GM12864 (cell line): Measurements from ENCODE around the gene TRMT10B.
"Not testable (repeated sequence)": the region's sequence is repeated elsewhere in the genome, so short reads cannot be mapped to it uniquely, and the experiment has no call there.

Experiments used
- DNase-seq: peaks from one replicate; pipeline ENCODE4 v3.0.0-alpha.2; 2011; ENCODE audit warnings: low read depth
- H3K4me3 ChIP-seq: 2 replicates; pipeline ENCODE4 v1.5.1; 2011; ENCODE audit warnings: mild to moderate bottlenecking, low read depth, low read length, control low read depth
- TF ChIP-seq, protein P1 (sequence below): IDR thresholded peaks from 2 replicates; pipeline ENCODE4 v1.5.1; 2011; ENCODE audit warnings: low read depth, mild to moderate bottlenecking, moderate library complexity, low read length, control low read depth, inconsistent platforms; ENCODE audit errors: missing control alignments

TRMT10B gene

GRCh38 chr9:37800631-37801286 is 47.2 kb downstream of the TRMT10B start, which contains the start of gene DCAF10:
Gene DCAF10, plus strand, starts transcription at chr9:37800797. Its CDS starts 70 bp downstream, at chr9:37800867.
- peak within 1 kb of the TSS; percentile 64 for H3K4me3 ChIP-seq
- TF ChIP-seq, protein P1, sequence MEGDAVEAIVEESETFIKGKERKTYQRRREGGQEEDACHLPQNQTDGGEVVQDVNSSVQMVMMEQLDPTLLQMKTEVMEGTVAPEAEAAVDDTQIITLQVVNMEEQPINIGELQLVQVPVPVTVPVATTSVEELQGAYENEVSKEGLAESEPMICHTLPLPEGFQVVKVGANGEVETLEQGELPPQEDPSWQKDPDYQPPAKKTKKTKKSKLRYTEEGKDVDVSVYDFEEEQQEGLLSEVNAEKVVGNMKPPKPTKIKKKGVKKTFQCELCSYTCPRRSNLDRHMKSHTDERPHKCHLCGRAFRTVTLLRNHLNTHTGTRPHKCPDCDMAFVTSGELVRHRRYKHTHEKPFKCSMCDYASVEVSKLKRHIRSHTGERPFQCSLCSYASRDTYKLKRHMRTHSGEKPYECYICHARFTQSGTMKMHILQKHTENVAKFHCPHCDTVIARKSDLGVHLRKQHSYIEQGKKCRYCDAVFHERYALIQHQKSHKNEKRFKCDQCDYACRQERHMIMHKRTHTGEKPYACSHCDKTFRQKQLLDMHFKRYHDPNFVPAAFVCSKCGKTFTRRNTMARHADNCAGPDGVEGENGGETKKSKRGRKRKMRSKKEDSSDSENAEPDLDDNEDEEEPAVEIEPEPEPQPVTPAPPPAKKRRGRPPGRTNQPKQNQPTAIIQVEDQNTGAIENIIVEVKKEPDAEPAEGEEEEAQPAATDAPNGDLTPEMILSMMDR, result no peak
- no peak for DNase-seq

DNA sequence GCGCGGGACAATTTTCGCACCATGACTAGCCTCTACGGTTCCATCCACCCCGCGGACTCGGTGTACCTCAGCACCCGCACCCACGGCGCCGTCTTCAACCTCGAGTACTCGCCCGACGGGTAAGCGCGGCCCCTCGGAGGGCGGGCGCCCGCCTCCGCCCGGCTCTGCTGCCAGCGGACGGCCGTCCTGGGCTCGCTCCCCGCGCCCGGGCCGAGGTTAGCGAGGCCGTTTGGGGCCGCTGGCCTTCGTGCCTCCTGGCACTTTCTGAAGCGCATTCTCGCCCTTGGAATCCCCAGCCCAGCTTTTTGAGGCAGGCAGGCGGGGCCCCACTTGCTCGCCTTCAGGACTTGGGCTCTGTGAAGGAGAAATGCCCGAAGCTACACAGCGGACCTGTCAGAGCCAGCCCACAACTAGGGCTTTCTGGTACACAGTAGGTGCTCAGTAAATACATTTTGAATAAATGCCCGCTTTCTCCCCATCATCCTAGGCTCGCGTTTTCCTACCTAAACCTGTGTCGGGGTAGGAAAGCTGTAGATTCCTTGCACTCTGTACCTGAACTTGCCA is 47.8 kb downstream of the TRMT10B start:
- TF ChIP-seq, protein P1, result no peak
- peak overlapping the region; percentile 64 for H3K4me3 ChIP-seq
- no peak for DNase-seq

DNA sequence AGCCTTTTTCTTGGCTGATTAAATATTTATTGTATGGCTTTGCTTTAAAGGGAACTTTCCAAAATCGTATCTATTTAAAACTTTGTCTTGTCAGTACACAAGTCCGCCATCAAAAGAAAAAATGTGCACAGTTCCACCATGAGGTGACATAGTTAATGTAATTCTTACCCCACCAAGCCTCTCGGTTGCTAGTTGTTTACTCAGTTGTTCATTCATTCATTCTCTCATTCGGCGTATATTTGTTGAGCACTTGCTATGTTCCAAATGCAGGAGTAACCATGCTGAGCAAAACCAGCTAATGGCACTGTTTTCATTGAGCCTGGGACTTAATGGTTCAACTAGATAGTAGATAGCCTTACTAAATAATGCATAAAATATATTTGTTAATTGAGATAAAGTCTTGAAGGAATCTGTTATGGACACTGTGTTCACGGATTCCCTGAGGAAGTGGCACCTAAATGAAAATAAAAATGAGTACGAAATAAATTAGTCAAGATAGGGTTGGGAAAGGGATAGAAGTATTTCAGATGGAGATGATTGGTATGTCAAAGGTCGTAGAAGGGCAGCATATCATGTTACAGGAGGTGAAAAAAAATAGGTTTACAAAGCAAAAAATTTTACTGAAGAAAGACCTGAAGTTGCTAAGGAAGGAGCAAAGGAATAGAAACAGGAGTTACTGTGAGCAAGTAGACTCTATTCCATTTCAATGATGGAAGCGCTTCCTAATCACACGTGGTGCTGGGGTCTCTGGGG is 48.5 kb downstream of the TRMT10B start:
- H3K4me3 ChIP-seq, result peak overlapping the region; percentile 64
- TF ChIP-seq, protein P1, result no peak
- no peak for DNase-seq

- TF ChIP-seq, protein P1, result no peak
- no peak overlapping the region for H3K4me3 ChIP-seq
- no peak for DNase-seq
Observed at GRCh38 chr9:37806271-37806670, 52.7 kb downstream of the TRMT10B start.

GRCh38 chr9:37809676-37810075 is 56.1 kb downstream of the TRMT10B start:
- not testable (repeated sequence) for DNase-seq, H3K4me3 ChIP-seq

DNA sequence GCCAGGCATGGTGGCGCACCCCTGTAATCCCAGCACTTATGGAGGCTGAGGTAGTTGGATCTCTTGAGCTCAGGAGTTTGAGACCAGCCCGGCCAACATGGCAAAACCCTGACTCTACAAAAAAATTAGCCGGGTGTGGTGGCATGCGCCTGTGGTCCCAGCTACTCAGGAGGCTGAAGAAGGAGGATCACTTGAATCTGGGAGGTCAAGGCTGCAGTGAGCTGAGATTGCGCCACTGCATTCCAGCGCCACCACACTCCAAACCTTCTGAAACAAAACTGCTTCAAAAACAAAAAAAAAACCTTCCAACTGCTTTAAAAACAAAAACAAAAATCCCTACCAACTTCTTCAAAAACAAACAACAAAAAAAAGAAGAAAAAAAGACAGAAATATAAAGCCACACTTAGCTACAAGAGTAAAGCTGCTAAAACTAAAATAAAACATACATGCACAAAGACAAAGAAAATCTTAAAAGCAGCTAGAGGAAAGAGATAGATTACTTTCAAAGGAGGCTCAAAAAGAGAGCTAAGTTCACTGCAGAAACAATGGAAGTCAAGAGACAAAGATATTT is 58.4 kb downstream of the TRMT10B start:
- TF ChIP-seq, protein P1, result no peak
- DNase-seq, result no peak
- no peak overlapping the region for H3K4me3 ChIP-seq

GRCh38 chr9:37812773-37813379 is 59.3 kb downstream of the TRMT10B start:
- DNase-seq, result no peak
- TF ChIP-seq, protein P1, result no peak
- no peak overlapping the region for H3K4me3 ChIP-seq
